HEK293 (cell line): ENCODE data around the gene C22orf39.

Experiments
- CTCF ChIP-seq: fragments of 450-650 bp; formaldehyde crosslinking; IDR thresholded peaks from 2 replicates; pipeline ENCODE4 v1.5.1; 2016; ENCODE audit warnings: missing biosample characterization, missing genetic modification characterization
- WT1 ChIP-seq: fragments of 450-650 bp; formaldehyde crosslinking; IDR thresholded peaks from 2 replicates; pipeline ENCODE4 v1.5.1; 2016; ENCODE audit warnings: missing biosample characterization, missing genetic modification characterization
- YY1 ChIP-seq: fragments of 450-650 bp; formaldehyde crosslinking; IDR thresholded peaks from 2 replicates; pipeline ENCODE4 v1.5.1; 2018; ENCODE audit warnings: missing biosample characterization, missing genetic modification characterization
- ZNF140 ChIP-seq: fragments of 450-650 bp; formaldehyde crosslinking; IDR thresholded peaks from 2 replicates; pipeline ENCODE4 v1.5.1; 2016; ENCODE audit warnings: missing biosample characterization, missing genetic modification characterization
- ZNF24 ChIP-seq: fragments of 450-650 bp; formaldehyde crosslinking; IDR thresholded peaks from 2 replicates; pipeline ENCODE4 v1.5.1; 2016; ENCODE audit warnings: missing biosample characterization, missing genetic modification characterization
- TF ChIP-seq, protein P1 (sequence below): fragments of 450-650 bp; formaldehyde crosslinking; IDR thresholded peaks from 2 replicates; pipeline ENCODE4 v1.5.1; 2016; ENCODE audit warnings: missing biosample characterization, missing genetic modification characterization, borderline replicate concordance

- TF ChIP-seq CTCF (tag by site-specific recombination): no peak
- no peak for TF ChIP-seq ZNF140 (tag by site-specific recombination)
- TF ChIP-seq WT1 (tag by site-specific recombination): no peak
- no peak for TF ChIP-seq ZNF24 (tag by site-specific recombination)
- TF ChIP-seq, protein P1, sequence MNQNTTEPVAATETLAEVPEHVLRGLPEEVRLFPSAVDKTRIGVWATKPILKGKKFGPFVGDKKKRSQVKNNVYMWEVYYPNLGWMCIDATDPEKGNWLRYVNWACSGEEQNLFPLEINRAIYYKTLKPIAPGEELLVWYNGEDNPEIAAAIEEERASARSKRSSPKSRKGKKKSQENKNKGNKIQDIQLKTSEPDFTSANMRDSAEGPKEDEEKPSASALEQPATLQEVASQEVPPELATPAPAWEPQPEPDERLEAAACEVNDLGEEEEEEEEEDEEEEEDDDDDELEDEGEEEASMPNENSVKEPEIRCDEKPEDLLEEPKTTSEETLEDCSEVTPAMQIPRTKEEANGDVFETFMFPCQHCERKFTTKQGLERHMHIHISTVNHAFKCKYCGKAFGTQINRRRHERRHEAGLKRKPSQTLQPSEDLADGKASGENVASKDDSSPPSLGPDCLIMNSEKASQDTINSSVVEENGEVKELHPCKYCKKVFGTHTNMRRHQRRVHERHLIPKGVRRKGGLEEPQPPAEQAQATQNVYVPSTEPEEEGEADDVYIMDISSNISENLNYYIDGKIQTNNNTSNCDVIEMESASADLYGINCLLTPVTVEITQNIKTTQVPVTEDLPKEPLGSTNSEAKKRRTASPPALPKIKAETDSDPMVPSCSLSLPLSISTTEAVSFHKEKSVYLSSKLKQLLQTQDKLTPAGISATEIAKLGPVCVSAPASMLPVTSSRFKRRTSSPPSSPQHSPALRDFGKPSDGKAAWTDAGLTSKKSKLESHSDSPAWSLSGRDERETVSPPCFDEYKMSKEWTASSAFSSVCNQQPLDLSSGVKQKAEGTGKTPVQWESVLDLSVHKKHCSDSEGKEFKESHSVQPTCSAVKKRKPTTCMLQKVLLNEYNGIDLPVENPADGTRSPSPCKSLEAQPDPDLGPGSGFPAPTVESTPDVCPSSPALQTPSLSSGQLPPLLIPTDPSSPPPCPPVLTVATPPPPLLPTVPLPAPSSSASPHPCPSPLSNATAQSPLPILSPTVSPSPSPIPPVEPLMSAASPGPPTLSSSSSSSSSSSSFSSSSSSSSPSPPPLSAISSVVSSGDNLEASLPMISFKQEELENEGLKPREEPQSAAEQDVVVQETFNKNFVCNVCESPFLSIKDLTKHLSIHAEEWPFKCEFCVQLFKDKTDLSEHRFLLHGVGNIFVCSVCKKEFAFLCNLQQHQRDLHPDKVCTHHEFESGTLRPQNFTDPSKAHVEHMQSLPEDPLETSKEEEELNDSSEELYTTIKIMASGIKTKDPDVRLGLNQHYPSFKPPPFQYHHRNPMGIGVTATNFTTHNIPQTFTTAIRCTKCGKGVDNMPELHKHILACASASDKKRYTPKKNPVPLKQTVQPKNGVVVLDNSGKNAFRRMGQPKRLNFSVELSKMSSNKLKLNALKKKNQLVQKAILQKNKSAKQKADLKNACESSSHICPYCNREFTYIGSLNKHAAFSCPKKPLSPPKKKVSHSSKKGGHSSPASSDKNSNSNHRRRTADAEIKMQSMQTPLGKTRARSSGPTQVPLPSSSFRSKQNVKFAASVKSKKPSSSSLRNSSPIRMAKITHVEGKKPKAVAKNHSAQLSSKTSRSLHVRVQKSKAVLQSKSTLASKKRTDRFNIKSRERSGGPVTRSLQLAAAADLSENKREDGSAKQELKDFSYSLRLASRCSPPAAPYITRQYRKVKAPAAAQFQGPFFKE: no peak
- TF ChIP-seq YY1 (tag by site-specific recombination): no peak
Measured at GRCh38 chr22:19463491-19464469, 16.3 kb upstream of the C22orf39 start.
